Right kidney (tissue), 1 donor: Measurements from ENCODE around the gene MMS19.
"Not testable (repeated sequence)": the region's sequence is repeated elsewhere in the genome, so short reads cannot be mapped to it uniquely, and the experiment has no call there.

Experiments
- DNase-seq: peaks from one replicate; pipeline ENCODE4 v3.0.0-alpha.2; 2016

The MMS19 gene

DNA sequence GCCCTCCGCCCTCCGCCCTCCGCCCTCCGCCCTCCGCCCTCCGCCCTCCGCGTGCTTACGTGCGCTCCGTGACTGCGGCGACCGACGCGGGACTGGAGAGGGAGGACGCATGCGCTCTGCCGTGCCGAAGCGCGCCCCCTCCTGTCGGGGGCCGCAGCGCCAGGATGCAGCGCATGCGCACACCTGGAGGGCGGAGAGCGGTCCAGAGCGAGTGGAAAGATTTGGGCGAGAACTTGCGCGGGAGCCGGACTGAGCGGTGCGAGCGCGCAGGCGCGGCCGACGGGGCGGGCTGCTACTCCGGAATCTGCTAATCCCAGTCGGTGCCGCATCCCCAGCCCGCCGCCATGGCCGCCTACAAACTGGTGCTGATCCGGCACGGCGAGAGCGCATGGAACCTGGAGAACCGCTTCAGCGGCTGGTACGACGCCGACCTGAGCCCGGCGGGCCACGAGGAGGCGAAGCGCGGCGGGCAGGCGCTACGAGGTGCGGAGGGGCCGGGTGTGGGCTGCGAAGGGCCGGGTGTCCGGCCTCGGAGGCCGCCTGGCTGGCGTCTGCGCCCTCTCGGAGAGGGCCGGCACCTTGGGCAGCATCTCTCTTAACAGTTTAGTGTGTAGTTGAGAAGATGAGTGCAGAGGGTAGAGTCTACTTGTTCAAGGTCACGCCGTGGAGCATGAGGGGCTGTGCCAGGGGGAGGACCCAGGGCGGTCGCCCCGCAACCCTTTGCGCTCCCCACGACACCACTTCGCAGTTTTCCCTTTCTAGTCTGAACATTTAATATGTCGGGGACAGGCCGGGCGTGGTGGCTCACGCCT is 72.1 kb downstream of the MMS19 start, which contains the start of gene PGAM1:
PGAM1 (plus strand) TSS at position 228 of the 812 bp plus-strand sequence; CDS start at position 345, 117 bp downstream.
- DNase-seq = peak; percentile 97

DNA sequence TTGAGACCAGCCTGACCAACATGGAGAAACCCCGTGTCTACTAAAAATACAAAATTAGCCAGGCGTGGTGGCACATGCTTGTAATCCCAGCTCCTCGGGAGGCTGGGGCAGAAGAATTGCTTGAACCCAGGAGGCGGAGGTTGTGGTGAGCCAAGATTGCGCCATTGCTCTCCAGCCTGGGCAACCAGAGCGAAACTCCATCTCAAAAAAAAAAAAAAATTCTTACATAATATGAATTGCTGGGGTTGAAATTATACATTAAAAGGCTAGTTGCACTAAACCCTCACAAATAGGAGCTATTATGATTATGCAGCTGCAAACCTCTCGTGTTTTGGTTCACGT is 74.5 kb downstream of the MMS19 start:
- not testable (repeated sequence) for DNase-seq

DNA sequence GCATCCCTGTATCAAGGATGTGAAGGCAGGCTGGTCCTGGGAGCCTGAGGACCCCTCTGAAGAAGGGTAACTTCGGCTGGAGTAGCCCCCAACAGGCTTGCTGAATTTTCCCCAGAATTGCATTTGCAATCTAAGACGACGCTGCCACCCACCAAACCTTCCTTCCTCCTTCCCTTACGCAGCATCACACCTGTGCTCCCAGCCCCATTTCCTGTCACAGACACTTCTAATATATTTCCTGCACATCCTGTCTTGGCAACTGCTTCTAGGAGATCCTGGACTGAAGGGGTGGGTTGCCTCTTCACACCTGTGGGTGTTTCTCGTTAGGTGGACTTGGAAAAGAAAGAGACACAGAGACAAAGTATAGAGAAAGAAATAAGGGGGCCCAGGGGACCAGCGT is 81.7 kb downstream of the MMS19 start:
- DNase-seq = no peak

DNA sequence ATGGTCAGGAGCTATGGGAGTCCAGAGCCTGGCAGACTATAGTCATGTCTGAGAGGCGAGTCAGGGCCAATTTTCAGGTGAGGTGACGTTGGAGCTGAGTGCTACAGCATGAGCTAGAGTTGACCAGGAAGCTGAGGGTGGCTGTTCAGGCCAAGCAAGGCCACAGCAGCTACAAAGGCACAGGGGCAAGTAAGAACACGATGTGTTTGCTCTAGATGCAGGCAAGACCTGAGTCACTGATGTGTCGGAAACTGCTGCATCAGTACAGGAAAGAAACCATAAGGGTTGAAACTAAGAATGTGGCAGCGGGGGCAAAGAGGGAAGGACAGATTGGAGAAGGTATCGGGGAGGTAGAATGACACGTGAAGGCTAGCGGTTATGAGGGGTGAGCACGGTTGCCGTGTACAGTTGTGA is 85.3 kb downstream of the MMS19 start:
- no peak for DNase-seq

DNA sequence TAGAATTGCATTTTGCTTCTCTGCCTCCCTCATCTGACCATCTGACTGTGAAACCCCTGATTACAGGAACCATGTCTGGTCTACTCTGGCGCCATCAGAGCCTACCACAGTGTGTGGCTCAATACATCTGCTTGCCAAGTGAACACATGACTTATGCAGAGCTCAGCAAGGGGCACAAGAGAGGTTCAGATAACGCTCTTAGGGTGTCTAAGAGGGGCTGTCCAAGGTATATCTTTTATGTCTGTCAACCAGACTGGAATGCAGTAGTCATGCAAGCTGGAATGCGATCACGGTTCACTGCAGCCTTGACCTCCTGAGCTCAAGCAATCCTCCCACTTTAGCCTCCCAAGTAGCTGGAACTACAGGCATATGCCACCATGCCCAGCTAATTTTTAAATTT is 86.8 kb downstream of the MMS19 start:
- no peak for DNase-seq

DNA sequence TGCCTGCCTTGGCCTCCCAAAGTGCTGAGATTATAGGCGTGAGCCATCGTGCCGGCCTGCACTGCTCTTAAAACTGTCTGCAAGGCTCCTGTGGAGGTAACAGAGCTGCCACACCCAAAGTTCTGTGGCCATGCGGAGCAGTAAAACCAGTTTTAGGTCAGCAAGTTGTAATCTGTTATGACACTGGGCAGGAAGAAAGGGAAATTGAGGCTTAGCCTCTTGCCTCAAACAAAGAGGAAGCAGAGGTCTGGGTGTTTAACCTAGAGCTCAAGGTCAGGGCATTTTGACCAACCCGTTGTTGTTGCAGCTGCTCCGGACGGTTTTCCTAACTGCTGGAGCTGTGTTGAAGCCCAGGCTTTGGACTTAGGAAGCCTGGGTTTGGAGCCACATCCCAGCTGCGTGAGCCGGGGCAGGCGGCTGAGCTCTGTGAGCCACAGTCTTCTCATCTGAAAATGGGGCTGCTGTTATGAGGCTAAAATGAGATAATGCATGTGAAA is 89.7 kb downstream of the MMS19 start:
- DNase-seq = no peak
